GM18499 (cell line): ENCODE results near the gene SAP30BP.

Source experiments
- ATAC-seq: cut with Tn5 transposase; IDR thresholded peaks from one replicate; pipeline ENCODE4 v1.9.1; 2021; ENCODE audit warnings: moderate number of reproducible peaks; ENCODE audit not compliant: insufficient read depth, unreplicated experiment

Gene SAP30BP

DNA sequence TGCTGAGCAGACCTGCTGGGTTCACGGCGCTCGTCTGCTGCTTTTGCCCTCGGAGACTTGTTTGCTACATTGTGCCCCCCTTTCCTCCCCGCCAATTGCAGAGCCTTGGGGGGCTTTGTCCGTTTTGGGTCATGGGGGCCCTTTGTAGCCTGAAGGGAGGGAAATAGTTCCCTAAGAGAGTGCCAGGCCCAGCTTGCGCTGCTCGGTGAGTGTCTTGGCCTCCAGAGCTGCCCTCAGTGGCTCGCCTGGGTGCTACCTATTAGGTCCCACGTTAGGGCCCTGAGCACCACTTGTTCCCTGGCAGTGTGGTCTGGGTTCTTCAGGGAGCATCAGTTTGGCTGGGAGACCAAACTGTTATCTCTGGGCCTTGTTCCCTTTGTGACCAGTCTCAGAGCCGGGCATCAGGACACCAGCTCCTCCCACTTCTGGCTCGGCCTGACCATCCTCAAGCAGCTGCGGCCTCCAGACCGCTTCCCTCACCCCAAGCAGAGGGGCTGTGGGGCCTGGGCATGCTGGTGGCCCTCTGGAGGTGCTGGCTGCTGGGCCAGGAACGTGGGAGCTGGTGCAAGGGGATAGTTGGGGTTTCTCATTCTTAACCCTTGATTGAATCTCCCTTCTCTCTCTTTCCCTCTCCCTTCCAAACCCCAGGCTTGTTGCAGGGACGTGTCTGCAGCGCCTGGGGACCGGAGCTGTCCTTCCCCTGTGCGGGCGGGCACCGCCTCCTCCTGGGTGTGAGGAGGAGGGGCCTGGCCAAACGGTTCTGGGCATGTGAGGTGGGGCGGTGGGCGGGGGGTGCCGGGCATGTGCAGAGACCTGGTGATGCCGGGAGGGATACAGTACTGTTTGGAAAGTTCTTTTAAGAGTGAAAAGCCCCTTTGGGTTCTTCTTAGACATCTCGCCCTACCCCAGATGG lies 38.1 kb downstream of the SAP30BP start:
- no peak for ATAC-seq

GRCh38 chr17:75706042-75706728 lies 39.0 kb downstream of the SAP30BP start:
- no peak for ATAC-seq

GRCh38 chr17:75707079-75707571 lies 40.0 kb downstream of the SAP30BP start:
- no peak for ATAC-seq

GRCh38 chr17:75712446-75712845 lies 45.3 kb downstream of the SAP30BP start:
- no peak for ATAC-seq

DNA sequence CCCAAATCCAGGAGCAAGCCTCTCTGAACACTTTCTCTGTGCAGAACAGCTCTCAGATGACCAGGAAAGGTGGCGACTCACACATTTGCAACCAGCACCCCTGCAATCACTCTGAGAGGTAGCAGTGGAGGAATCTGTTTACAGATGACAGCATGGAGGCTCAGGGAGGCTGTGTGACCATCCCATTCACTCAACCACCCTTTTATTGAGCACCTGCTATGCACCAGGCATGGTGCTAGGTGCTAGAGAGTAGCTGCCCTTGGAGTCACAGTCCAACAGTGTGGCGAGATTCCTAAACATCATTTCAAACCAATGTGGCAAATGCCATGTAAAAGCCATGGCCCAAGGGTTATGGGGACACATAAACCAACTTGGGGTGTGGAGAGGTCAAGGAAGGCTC lies 52.6 kb downstream of the SAP30BP start:
- ATAC-seq, result no peak

DNA sequence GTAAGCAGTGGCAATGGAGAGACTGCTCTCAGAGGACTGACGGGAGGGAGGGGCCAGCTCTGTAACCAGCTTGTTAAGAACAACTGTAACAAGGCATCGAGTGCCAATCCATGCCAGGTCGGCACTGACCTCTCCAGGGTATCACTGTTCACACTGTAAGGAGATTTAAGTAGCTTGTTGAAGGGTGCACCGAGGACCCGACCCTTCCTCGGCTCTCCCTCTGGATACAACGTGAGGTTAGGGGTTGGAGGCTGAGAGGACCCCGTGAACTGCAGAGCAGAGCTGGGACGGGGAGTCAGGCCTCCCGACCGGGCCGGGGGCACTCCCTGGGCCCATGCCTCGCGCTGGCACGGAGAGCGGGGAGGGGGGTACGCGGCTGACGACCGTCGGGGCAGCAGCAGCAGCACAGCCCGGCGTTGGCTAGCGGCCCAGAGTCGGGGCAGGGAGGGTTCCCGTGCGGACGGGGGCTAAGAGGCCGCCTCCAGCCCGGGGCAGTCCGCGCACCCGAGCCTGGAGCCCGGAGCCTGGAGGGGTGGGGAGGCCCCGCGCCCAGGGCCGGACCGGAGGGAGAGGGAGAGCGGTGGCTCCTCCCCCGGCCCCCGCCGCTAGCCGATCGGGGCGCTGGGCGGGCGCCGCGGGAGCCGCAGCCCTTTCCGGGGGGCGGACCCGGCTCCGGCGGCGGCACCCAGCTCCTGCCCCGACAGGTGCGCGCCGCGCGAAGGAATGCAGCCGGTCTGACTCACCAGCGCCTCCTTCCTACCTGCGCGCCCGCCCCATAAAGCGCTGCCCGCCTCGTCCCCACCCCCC lies 53.7 kb downstream of the SAP30BP start, which contains the start of gene ITGB4:
ITGB4 (plus strand) TSS at position 804 of the 807 bp plus-strand sequence. CDS start 3,245 bp downstream, outside the sequence.
- ATAC-seq, result no peak

DNA sequence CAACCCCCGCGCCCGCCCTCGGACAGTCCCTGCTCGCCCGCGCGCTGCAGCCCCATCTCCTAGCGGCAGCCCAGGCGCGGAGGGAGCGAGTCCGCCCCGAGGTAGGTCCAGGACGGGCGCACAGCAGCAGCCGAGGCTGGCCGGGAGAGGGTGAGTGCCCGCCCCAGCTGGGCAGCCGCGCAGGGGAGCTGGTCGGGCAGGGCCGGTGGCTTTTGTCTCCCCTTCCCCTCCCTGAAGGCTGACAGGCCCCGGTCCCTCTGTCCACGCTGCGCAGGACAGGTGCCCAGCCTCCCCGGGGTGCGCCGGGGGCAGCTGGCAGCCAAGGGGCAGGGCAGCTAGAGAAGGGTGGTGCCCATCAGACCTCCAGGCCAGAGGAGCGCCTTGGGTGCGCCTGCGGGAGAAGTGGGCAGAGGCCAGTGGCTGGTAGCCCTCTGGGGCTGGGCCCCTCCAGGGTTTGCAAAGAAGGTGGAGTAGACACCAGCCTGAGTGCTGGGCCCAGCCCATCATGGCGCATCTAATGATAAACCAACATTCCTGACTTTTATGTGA lies 54.4 kb downstream of the SAP30BP start:
- ATAC-seq, result no peak

- no peak for ATAC-seq
Observed at GRCh38 chr17:75722076-75722475, 54.9 kb downstream of the SAP30BP start.

- no peak for ATAC-seq
Observed at GRCh38 chr17:75722542-75723095, 55.5 kb downstream of the SAP30BP start.

GRCh38 chr17:75723171-75723930 lies 56.2 kb downstream of the SAP30BP start:
- ATAC-seq, result no peak

DNA sequence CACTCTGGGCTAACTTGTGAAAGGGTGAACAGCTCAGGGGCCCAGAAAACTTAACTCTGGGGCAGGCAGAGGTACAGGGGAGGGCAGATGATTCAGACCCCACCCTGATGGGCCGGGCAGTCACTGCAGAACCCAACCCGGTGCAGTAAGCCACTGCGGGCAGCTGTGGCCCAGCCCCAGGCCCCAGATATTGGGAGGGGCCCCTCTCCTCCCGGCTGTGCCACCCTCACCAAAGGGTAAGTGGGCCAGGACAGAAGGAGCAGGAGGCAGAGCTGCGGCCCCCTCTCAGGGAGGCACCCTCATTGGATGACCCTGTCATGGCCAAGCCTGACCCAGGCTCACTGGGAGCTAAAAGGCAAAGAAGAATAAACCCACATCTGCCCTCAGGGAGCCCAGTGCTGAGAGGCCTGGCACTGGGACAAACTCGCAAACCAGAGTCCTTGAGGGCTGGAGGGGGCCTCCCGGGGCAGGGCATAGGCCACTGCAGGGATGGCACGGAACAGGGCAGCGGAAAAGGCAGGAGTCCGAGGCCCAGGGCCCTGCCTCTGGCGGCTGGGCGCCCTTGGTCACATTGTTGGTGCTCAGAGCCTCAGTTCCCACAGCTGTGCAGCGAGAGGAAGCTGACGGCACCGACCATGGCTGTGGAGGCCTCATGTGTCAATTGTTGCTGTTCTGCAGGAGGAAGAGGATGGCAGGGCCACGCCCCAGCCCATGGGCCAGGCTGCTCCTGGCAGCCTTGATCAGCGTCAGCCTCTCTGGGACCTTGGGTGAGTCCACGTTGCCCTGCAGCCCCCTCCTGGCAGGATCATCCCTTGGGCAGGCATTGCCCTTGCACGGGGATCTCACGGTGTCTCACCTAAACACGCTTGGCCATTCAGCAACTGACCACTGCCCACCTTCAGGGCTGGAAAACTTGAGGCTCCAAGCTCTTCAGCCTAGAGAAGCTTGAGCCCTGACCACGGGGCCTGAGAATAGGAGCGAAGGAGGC lies 57.2 kb downstream of the SAP30BP start:
- no peak for ATAC-seq

GRCh38 chr17:75725504-75725903 lies 58.4 kb downstream of the SAP30BP start:
- ATAC-seq, result no peak

DNA sequence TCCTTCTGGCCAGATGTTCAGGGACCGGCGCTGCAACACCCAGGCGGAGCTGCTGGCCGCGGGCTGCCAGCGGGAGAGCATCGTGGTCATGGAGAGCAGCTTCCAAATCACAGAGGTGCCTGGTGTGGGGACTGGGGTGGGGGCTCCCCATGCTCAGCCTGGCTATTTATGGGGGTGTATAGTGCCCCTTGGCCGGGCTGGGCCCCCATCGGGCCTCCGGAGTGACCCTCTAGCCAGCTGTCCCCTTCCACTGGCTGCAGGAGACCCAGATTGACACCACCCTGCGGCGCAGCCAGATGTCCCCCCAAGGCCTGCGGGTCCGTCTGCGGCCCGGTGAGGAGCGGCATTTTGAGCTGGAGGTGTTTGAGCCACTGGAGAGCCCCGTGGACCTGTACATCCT lies 60.3 kb downstream of the SAP30BP start:
- no peak for ATAC-seq

- no peak for ATAC-seq
Observed at GRCh38 chr17:75729351-75729750, 62.2 kb downstream of the SAP30BP start.

DNA sequence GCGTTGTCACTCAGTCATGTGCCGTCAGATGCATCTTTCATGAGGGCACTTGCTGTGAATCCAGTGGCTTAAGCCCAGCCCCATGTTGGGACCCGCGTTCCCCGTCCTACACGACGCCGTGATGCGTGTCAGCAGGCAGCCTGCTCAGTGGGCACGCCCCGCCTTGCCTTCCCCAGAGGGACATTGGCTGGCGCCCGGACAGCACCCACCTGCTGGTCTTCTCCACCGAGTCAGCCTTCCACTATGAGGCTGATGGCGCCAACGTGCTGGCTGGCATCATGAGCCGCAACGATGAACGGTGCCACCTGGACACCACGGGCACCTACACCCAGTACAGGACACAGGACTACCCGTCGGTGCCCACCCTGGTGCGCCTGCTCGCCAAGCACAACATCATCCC lies 62.9 kb downstream of the SAP30BP start:
- ATAC-seq, result no peak

DNA sequence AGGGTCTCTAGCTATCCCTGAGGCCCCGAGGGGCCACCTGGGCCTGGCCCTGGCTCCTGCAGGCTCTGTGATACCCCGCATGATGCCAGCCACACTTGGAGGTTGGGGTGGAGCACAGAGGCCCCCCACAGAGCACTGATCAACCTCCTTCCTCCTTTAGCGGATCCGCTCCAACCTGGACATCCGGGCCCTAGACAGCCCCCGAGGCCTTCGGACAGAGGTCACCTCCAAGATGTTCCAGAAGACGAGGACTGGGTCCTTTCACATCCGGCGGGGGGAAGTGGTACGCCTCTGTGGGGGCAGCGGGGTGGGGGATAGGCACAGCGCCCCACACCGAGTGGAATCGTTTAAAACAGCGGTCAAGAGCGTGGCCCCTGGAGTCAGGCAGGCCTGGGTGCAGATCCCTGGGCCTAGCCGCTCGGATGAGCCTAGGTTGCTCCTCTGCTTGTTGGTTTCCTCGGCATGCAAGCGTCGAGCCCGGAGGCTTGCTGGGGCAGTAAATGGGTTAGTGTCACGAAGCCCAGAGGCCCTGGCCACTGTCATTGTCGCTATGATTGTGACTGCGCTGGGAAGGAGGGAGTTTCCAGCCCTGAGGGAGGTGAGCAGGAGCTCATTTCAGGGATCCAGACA lies 64.1 kb downstream of the SAP30BP start:
- no peak for ATAC-seq

- ATAC-seq, result no peak
Observed at GRCh38 chr17:75731716-75732498, 64.8 kb downstream of the SAP30BP start.
